KBM-7 (cell line): ENCODE data around the gene CMTM8.

Experiments
- DNase-seq: peaks from one replicate; pipeline ENCODE4 v3.0.0-alpha.2; 2015
- in situ Hi-C: fragments of 300-500 bp; cut with MboI; formaldehyde crosslinking; loops from 2 replicates; pipeline ENCODE4 v1.14.3; 2020; ENCODE audit warnings: low sequenced_read_pairs, low pct_unique_long_range_greater_than_20kb, mixed read lengths

Gene CMTM8

DNA sequence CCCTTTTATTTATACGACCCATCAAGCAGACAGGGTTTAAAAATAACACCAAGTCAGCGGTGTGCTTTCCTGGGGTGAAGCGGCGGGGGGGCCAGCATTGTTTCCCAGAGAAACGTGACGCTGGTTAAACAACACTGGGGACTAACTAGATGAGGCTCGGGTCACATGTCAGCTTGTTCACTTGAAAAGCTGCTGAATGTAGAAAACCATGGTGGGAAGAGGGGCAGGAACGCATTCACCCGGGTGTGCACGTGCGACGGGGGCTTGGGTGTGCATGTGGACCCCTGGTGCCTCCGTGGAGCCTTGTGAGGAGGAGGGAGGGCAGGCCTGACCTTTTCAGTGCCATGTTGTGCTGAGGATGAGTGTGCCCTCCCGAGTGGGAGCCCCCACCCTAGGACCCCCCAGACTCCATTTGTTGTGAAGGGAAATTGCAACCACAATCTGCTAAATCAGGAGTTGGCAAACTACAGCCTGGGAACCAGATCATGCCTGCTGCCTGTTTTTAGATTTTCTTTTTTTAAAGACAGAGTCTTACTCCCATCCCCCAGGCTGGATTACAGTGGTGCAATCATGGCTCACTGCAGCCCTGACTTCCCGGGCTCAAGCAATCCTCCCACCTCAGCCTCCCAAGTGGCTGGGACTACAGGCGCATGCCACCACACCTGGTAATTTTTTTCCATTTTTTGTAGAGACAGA lies 82.8 kb downstream of the CMTM8 start:
- no peak for DNase-seq
- in situ Hi-C loops: no loop called here

DNA sequence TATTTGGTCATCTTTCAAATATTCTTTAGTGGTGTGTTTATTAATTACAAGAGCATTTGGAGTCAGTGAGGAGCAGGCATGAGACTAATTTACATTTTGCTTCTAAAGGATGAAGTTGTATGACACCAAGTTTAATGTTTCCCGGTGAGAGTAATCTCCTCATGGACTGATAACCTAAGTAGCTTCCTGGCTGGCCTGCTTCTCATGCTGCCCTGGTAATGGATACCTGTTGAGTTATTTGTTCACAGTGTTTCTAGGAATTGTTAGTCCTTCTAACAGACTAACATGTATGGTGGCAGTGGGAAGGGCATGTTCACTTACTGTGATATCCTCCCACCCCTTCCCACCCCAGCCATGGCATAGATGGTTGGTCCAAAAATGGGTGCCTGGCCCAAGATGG lies 83.8 kb downstream of the CMTM8 start:
- DNase-seq: no peak
- in situ Hi-C loops: no loop called here

DNA sequence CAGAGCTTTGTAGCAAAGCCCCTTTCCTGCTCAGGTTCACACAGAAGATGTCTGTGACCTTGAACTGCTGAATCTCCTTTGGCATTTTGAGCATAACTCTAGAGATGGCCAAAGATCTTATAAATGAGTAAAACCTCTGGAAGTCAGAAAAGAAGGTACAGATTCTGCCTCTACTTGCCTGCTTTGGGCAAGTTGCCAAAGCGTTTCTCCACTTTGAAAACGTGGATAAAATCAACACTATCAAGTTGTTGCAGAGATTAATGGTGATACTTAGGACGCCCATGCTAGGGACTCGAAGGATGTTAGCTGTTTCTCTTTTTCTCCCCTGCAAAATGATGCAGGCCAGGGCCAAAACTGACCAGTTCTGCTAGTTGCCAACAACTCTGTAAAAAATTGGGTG lies 85.1 kb downstream of the CMTM8 start:
- no peak for DNase-seq
- in situ Hi-C loops: no loop called here

DNA sequence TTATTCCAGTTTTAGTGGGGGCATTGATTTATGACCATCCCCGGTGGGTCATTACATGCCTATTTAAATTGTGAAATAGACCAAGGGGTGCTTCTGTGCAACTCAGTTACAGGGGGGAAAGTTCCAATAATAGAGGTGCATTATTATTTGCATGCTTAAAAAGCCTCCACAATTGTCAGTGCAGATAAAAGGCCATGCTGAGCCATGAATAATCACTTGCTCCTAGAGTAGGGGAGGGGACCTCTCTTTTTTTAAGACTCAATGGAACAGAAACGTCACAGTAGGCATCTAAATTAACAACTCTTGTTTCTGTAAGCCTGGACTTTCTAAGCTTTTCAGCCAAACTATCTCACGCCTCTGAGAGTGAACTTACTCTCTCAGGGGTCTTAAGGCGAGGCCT lies 86.7 kb downstream of the CMTM8 start:
- DNase-seq: no peak
- in situ Hi-C loops: no loop called here

DNA sequence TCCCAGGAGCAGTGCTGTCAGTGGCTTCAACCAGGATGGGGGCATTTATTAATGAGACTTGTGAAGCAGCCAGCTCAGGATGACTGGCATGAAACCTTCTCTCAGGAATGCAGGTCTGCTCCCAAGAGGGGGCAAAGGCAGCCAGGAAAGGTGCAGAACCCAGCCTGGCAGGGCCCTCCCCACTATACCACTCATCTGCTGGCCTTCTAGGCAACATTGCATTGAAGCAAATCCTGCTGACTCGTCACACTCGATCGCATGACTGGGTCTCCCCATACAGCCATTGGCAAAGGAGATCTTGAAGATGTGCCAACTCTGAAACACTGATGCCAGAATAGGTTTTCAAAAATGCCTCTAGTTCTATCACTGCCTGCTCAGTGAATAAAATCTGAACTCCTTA lies 87.4 kb downstream of the CMTM8 start:
- DNase-seq: no peak
- in situ Hi-C loops: no loop called here

DNA sequence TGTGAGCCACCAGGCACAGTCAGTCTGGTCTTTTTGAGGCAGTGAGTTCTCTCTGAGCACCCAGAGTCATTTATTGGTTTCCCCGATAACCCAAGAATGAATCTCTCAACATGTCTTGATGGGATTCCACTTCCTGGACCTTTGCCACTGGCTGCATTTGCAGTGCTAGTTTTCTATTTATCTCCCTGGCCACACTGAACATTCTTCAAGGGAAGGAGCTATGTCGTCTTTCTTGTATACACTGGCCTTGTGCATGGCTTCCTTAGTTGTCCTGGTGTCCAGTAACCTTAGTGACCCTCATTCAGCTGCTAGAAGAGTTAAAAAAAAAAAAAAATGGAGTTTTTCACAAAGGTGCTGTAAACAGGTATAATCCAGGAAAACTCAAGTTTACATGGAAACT lies 88.3 kb downstream of the CMTM8 start:
- in situ Hi-C loops: no loop called here

DNA sequence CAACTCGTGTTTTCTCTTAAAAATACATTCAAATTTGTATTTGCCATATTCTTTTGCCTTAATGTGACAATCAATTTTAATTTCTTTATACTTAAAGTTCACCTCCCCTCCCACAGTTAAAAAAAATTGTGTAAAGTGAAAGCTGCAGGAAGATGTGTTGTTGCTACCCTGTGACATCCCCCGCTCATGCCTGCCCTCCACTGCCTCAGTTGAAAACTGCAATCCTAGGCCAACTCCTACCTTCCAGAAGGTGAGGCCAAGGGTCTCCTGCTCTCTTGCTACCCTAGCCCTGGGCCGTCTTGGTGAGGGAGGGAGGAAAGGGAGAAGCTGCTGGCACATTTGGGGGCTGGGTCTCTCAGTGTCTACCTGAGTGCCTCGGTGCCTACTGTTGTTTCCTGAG lies 96.2 kb downstream of the CMTM8 start:
- peak; percentile 17 for DNase-seq
- in situ Hi-C loops: no loop called here

More for the DNA sequence above, 88.3 kb downstream of the CMTM8 start:
- no peak for DNase-seq

DNA sequence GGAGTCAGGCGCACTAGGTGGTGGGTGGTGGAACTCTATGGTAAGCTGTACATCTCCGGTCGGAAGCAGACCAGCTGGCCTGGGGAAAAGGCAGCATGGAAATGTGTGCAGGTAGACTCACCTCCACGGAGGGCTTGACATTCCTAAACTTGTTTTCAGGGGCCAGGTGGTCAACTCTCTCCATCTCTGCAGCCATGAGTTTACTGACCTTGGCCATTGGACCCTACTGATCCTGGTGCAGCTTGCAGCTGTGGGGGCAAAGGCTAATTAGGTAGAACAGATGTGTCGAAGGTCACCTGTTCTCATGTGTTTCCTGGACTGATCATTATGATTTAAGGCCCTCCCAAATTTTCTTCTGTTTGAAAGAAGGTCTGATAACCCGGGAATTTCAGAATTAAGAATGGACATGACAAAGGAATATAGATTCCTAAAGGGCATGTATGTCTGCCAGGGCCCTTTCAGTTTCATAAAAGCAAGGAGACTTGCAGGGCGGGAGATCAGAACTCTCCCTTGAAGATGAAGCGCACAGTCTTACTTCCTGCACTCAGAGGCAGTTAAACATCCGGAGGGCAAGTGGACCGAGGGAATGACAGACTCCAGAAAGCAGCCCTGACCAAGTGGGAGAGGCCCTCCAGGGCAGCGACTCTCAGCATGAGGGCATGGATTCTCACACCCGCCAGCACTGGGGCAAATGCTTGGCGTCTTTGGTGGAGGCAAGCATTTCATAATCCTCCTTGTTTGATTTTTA lies 97.1 kb downstream of the CMTM8 start:
- in situ Hi-C loops: no loop called here
- DNase-seq: no peak

DNA sequence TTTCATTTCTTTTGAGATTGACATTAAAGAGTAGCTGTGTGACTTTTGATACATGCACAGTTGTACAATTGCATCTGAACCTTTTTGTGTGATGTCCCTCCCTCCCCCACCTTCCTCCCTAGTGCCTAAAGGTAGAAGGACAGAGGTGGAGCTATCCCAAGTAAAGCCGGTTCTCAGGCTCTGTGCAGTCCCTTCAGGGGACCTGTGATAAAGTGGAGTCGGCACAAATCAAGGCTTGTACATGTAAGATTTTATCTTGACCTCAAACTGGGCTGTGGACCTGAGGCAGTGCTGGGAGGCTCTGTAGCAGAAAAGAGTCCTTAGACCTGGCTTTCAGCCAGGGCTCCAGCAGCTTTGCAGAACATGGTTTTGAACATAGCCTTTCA lies 97.6 kb downstream of the CMTM8 start:
- no peak for DNase-seq
- in situ Hi-C loops: no loop called here

DNA sequence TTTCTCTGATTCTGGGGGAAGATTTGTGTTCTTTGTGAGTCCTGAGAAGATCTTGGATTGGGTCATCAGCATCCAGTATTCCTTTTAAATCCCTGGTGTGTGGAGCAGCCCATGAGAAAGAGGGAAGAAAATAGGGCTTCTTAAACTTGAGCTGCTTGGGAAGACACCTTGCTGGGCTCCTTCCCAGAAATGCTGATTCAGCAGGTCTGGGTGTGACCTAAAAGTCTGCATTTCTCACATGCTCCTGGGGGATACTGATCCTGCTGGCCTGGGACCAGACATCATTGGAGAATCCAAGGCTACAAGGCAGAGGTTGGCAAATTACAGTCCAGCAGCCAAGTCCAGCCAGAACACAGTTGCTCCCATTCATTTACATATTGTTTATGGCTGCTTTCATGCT lies 99.0 kb downstream of the CMTM8 start:
- DNase-seq: no peak
- in situ Hi-C loops: no loop called here

DNA sequence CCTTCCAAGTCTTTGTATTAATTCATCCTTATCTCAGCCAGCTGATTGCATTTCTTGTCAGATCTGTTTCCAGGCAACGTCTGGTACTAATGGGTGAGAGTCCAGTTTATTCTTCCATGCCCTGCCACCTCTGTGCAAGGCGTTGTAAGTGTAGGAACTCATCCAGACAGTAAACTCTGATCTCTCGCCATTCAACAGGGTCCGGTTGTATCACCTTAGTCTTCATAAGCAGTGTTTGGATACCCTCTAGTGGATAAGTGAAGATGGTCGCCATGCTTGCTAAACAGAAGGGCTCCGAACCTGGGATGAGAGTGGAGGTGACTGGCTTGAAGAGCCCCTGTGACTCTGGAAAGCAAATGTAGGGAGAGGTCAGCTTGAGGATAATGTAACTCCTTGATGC lies 101.6 kb downstream of the CMTM8 start:
- in situ Hi-C loops: no loop called here
- peak; percentile 45 for DNase-seq

DNA sequence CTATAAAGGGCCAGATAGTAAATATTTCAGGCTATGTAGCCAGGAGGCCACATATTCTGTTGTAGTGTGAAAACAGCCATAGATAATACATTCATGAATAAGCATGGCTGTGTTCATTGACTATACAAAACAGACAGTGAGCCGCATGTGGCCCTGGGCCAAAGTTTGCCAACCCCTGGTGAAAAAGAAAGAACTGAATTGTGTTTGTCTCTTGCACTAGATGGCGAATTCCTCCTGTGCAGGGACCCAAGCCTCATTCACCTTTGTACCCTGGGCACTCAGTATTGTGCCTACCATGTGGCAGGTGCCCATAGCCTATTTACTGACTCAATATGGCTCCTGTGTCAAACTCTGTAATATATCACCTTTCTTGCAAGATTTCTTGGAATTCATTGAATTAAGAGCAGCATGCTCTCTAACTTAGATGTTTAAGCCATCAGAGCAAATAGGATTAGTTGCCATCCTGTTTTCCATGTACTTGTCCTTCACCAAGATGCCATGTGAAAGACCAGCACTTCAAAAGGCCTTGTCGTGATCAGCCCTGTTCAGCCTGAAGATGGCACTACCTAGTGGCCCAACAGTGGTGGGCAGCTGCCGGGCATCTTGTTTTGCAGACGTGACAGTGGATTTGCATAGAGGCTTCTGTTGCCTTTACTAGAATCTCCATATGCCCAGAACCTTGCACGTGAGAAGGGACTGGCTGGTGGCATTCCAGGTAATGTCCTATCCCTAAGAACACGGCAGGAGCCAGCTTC lies 102.3 kb downstream of the CMTM8 start:
- DNase-seq: no peak
- in situ Hi-C loops: no loop called here

DNA sequence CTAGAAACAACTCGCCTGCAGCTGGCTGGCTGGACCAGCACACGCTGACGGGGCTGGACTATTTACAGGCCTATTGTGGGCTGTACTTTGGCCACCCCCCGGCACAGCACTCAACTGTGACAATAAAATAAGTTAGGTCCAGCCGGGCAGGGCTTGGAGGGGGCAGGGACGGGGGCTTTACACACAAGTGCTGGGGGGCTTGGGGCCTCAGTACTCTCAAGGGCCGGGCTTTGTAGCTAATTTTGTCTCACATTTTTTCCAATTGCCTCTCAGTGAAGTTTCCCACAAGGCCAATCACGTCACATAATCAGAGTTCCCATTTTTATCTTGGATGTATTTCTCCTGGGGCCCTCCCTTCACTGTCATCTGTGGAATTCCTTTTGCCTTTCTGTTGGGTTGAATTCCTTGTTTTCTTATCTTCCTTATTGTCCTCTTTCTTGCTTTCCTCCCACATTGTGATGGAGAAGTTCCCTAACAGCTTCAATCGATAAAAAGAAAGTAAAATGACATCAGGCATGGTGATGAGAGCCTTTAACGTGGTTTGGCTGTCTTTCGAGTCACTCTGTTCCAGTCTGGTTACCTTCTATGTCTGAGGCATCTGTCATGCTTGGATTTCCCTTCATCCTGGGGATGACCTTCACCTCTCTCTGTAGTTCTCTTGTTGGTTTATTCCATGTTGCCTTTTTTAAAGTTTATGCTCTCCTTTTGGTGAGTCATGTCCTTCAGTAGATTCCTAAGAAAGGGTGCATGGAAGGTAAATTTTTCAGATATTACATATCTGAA lies 109.1 kb downstream of the CMTM8 start:
- DNase-seq: no peak
- in situ Hi-C loops: no loop called here

DNA sequence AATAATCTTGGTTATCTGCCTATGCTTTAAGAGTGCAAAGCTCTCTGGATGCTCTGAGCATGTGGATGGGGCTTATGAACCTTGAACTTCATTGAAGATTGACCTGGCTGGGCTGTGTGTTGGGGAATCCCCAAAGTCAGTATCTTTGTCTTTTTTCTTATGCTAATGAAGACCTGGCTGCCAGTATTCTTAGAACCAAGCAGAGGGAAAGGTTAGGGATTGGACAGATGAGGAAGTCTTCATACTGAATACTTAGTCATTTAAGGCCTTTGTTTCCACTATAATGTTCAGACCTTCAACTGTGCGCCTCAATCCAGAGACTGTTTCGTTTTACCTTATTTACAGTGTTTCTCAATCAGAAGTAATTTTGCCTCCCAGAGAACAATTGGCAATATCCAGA lies 110.7 kb downstream of the CMTM8 start:
- in situ Hi-C loops: no loop called here
- no peak for DNase-seq

DNA sequence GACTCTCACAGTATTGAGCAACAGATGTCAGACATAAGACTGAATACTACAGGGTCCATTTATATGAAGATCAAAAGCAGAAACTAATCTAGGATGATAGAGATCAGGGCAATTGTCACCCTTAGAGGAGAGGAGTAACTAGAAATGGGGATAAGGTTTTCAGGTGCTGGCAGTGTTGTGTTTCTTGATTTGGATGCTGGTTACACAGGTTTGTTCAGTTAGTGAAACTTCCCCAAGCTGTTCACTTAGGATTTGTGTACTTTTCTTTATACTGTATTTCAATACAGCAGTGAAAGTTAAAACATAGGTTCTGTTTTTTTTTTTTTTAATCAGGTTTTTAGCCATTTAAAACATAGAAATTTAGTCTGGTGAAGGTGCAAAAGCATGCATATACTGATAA lies 114.1 kb downstream of the CMTM8 start:
- in situ Hi-C loops: no loop called here
- DNase-seq: no peak

DNA sequence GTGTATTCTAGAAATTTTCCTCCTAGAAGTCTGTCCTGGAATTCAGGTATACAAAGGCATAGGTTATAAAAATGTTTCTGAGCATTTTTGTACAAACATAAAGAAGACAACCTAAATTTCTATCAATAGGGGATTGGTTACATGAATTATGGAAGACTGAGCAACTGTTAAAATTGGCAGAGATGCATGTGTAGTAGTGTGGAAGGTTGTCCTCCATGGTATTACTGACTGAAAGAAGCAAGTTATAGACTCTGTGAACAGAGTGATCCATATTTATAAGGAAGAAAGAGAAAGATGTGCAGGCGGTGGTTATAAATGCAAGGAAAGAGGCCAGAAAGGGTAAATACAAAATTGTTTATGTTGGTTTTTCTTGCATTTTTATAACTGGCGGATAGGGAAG lies 114.9 kb downstream of the CMTM8 start:
- no peak for DNase-seq
- in situ Hi-C loops: no loop called here

DNA sequence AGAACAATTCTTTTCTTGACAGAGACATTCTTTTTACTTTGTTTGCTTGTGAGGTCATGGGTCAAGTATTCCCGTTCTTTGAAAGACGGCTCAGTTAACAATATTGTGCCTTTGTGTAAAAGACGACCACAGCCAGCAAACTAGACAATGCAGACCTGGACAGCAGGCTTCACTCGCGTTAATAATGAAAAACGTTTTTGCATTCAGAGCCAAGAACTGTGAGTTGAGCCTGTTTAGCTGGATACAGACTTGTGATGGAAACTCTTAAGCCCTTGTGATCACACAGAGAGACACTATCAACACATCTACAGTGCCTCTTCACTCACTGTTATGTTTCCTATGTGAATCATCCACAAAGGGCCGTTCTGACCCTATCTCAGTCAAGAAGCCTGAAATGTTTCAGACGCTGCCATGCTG lies 115.9 kb downstream of the CMTM8 start:
- no peak for DNase-seq
- in situ Hi-C loops: no loop called here

DNA sequence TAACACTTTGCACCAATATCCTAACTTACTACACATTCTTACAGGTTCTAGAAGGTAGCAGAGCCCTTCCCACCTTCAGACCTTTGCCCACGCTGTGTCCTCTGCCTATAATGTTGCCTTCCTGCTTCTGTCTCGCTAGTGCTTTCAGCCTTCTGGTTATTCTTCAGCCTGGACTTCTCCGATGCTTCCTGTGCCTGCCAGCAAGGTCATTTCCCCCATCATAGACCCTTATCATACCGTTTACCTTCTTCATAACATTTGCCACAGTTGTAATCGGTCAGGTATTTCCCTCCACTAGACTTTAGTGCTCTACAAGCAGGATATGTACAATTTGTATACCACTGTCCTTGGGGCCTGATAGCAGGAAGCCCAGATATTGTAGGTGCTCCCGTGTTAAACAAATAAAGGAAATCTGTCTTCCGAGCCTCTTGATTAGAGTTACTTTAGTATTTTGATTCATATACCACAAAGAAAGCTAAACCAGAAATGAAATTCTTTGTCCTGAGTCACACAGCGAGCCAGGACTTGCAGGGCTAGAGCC lies 117.3 kb downstream of the CMTM8 start:
- in situ Hi-C loops: no loop called here

DNA sequence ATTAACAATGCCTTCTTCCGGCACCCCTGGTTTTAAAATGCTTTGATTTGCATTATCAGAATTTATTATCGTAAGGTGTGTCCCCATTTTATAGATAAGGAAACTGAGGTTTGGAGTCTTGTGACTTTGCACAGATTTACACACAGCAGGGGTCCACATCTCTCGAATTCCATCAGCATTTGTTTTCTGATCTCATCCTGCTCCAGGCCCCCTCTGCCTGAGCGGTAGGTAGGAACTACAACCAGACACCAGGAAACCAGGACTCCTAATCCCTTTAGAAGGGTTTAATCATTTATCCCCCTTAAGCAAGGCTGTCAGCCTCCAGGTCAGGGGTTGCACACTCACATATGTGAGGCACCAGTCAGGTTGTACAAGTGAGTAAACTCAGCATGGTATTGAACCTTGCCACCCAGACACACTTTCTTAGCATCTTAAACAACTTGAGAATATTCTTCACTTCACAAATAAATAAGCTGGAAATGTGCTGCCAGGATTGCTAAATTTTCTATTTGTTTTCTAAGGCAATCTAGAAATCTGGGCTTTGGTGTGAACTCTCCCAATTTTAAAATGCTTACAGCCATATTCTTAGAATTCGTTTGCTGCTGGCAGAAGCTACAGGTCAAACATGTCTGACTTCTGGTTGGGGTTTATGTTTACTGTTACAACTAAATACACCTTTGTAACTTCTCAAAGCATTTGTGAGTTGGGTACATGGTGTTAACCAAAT lies 121.4 kb downstream of the CMTM8 start:
- DNase-seq: no peak
- in situ Hi-C loops: no loop called here

More for the DNA sequence above, 117.3 kb downstream of the CMTM8 start:
- DNase-seq: no peak
